GM18867 (cell line): ENCODE results near the gene NFIX.

Experiments used
- ATAC-seq: cut with Tn5 transposase; IDR thresholded peaks from one replicate; pipeline ENCODE4 v1.9.1; 2021; ENCODE audit warnings: mild to moderate bottlenecking, moderate library complexity; ENCODE audit not compliant: unreplicated experiment

Gene NFIX

DNA sequence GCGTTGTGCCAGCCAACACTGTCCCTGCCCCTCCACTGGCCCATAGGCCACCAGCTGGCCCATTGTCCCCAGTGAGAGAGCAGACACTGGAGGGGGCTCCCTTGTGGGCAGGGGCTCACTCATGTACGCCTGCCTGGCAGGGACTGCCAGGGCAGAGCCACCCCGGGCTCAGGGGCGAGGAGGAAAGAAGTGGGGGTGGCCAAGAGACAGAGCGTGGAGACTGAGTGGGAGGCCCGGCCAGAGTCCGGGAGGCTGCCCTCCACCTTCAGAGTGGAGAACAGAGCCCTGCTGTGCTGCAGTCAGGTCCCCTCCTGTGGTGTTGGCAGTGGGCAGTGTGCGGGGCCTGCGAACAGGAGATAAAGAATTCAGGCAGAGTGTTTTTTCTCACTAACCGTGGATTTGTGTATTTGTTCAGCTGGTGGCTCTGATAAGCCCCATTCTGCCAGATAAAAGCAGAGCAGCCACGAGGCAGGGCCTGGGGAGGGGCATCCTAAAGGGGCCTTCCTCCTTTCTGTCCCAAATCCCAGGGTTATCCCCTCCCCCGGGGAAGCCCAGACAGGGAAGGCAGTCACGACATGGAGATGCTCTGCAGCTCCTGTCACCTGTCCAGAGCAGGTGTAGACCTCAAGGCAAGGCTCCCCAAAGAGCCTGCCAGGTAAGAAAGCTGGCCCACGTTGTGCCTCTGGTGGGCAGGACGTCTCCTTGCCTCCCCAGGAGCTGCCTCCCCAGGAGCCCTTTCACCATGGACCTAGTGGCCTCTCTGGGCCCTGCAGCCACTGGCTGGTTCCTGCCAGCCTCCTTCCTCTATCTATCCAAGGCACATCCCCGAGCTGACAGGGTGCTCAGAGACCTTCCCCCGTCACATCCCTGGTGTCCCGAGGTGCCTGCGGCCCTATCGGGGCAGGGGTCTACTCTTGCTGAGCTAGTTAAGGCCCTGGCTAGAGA, 74.4 kb downstream of the NFIX start:
- no peak for ATAC-seq

DNA sequence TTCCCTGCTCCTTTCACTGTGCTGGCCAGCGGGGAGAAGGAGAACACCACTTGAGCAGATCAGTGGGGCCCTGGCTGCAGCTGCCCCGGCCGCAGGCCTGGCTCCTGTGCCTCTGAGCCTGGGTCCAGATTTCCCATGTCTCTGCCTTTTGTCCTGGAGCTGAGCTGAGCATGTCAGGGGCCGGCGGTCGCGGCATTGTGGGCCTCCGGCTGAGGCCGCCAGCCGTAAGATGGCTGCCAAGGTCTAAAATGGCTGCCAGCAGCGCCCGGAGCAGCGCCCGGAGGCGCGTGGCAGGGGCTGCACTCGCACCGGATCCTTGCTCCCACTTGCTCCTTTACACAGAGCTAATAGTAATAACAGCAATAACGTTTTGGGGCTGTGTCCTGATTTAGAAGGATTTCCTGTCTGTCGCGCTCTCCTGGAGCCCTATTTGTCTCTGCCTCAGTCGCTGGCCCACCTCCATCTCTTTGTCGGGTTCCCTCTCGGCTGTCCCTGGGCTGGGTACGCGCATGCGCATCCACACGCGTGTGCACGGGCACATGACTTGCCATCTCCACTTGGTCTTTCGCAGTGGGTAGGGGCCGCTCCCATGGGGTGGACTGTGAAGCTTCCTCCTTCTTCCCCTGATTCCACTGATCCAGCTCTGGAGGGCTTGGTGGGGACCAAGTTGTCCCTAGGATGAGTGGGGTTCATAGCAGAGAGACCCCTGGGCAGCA, 75.3 kb downstream of the NFIX start:
- no peak for ATAC-seq

DNA sequence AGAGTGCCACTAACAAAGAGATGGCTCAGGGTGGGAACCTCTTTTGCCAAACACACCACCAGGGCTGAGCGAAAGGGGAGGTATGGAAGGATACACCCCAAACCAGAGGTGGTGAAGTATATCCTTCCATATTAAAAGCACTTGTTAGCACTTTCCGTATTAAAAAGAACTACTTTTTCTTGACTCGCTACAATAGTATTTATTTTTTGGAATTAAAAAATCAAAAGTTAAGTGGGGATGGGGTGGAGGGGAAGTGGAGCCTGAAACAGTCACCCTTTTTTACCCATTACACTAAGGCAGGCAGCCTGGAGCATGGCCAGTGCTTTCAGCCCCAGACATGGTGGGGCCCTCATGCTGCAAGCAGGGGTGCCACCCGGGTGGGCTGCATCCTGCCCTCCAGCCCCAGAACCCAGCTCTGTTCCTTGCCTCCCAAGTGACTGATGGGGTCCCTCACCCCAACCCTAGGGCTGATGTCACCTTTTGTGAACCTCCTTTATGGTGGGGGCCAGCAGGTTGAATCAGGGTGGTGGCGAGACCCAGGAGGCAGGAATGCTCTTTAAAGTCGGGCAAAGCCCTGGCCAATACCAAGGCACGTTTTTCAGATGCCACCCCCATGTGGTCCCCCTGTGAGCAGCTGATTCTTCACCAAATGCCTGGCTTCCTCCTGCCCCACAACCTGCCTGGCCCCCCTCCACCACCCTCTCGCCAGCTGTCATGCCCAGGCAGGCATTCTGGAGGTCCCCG, 76.3 kb downstream of the NFIX start:
- no peak for ATAC-seq

DNA sequence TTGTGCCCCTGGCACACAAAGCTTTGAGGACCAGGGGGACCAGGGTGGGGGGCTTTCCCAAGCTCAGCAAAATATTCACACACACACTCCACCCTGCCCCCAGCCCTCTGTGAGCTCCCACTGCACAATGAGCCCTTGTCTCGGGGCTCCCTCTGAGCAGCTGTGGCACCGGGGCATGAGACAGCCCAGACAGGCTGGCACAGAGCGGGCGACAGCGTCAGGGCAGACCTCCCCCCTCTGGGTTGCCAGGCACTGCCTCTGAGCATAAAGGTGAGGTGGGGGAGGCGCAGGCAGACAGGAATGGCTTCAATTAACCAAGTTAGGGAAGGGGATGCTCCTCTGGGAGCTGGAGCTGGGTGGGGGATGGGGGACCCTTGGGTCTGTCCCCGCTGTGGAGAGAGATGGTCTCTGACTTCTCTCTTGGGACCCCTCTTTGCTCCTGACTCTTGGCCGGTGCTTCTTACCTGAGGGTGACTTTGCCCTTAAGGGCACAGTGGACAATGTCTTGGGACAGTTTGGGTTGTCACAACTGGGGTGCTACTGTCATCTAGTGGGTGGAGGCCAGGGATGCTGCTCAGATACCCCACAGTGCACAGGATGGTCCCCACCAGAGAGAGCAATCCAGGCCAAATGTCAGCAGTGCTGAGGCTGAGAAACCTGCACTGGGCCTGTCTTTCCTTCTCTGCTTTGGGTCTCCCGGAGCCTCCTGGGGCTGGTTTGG, 77.1 kb downstream of the NFIX start:
- no peak for ATAC-seq

DNA sequence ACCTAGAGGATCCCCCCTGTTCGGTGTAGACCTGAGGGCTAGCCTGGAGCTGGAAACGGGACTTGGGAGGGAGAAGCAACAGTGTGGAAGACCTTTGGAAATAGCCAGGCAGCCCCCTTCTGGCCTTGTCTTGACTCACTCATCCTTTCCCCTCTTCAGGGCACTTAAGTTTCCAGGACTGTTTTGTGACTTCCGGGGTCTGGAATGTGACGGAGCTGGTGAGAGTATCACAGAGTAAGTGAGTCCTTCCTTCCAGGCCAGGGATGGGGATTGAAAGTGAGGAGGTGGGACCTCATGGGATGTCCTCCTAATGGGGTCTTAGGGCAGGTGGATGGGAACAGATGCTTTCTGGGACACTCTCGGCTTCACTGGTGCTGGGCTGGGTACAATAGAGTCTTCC, 78.0 kb downstream of the NFIX start:
- ATAC-seq, result no peak

DNA sequence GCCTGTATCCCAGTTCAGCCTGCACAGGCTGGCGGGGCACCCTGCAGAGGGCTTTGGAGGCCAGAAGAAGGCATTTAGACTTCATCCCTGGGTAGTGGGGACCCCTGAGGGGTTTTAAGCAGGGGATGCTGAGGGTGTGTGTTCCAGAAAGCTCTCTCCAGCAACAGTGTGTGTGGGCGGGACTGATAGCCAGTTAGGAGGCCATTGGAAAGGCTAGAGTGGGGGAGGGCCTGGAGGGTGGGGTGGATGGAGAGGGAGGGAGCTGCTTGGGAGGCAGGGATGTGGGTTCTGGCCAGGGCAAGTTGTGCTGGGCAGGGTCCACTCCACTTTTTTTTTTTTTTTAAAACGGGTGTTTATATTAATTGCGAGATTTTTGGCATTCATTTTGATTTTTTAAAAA, 79.1 kb downstream of the NFIX start:
- no peak for ATAC-seq

DNA sequence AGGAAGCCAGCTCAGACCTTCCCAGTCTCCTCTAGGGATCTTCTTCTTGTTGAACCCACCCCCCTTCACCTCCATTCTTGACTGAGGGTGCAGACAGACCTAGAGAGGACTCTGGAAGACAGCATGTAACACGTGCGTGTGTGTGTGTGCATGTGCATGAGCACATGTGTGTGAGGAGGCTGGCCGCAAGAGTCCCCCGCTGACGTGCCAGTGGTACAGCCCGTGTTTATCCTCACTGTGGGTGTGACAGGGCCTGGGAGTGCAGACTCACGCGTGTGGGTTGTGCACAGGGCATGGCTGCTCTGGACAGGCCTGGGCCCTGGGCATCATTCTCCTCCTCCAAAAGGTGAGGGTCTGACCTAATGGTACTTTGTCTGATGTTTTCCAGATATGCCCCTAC, 81.0 kb downstream of the NFIX start:
- ATAC-seq, result no peak

DNA sequence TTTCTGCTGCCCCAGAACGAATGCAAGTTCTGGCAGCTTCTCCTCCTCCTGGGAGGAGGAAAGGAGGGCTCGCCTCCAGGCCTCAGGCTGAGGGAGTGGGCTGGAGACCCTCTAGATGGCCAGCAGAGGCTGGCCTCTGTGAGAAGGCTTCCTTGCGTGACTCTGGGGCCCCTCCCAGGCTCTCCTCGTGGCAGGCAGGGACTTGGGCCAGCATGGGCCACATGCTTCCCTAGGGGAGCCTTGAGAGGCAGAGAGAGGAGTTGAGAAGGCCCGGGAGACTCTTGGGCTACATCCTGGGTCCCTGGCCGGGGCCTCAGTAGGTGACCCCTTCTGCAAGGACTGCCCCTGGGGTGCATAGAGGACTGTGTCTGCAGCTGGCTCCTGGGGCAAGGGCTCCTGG, 81.5 kb downstream of the NFIX start:
- ATAC-seq, result no peak

DNA sequence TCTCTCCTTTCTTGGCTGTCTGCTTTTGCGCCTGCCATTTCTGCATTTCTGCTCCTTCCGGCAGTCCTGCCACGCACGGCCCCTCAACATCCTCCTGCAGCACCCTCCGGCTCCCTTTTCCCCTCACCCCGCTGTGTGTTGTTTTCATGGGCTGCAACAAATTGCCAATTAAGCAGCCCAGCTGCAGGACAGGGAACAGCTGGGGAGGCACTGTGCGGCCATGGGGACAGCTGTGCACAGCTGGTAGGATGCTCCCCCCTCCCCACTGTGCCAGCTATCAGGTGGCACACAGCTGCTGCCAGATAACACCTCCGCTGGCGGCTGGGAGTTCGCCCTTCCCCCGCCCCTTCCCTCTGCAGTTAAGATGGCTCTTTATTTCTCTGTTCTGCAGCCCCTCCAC, 82.0 kb downstream of the NFIX start:
- no peak for ATAC-seq

DNA sequence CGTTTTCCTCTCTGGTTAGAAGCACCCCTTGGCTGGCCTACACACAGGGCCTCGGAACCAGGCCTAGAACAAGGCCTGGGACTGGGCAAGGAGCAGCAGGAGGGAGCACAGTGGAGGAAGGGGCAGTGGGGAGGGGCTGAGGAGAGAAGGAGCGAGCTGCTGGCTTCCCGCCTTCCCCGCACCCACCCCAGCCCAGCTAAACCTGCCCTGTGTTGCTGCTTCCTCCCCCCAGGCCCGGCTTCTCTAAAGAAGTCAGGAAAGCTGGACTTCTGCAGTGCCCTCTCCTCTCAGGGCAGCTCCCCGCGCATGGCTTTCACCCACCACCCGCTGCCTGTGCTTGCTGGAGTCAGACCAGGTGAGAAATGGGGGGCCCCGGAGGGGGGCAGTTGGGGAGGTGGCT, 83.1 kb downstream of the NFIX start:
- ATAC-seq, result no peak

DNA sequence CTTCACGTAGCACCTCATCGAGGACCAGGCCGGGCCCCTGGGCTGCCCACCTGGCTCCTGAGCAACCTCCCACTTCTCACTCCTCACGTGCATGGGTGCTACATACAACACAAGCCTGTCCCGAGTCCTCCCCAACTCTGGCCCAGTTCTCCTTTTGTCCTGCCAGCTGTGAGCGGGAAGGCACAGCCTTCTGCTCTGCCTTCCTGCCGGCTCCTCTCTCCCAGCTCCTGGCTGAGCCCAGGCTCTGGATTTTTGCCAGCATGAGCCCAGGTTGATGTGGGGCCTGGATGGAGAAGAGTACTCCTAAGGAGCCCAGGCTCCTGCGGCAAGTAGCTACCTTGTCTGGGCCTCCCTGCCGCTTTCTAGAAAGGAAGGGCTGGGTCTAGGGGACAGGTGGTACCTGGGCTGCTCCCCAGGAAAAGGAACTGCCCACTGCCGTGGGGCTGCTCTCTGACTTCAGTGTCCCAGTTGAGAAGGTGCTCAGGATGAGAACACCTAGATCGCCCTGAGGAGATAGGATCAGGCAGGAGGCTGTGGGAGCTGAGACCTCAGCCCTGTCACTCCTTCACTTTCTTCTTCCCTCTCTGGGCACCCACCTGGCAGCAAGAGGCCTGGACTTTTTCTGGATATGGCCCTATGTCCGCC, 83.7 kb downstream of the NFIX start:
- no peak for ATAC-seq

DNA sequence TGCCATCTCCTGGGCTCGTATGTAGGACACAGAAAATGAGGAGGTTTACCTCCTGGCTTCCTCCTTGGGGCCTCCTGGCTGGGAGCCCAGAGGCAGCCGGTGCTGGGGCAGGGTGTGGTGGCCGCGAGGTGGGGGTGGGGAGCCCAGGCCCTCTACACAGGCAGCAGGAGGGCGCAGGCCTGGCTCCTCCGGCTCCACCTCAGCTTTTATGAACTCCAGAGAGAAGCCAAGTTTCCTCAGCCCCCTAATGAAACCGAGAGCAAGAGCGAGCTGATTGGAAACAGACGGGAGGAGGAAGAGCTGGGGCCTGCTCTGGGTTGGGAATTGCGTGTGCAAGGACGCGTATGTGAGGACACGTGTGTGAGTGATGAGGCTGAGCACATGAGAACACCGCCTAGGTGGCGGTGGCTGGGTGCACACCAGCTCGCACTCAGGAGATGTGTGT, 84.3 kb downstream of the NFIX start:
- ATAC-seq, result no peak

DNA sequence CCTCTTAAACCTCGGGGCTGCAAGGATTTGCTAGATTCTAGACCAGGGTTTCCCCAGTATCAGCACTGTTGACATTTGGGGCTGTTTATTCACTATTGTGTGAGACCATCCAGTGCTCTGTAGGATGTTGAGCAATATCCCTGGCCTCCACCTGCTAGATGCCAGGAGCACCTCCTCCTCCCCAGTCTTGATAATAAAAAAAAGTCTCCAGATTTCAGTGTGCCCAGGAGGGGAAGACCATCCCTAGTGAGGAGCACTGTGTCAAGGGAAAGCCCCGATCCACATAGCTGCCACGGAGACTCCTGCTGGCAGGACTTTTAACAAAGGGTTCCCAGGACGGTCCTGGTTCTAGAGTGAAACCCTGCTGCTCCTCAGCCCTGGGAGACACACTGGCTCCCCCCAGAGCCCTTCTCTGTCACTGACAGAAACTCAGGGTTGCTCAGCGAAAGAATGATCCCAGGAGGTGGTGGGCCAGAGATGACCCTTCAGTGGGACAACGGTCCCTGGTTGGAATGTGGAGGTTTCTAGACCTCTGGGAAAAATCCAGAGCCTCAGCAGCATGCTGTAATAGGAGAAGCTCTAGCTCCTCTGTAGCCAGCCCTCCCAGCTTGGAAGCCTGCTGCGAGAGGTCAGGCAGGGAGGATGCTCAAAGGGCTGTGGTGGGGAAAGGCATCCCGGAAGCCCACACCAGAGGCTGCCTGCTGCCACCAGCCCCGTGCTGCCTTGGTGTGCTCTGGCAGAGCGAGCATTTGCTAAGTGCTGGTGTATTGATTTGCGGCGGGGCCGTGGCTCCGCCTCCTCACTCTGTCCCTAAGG, 87.1 kb downstream of the NFIX start:
- no peak for ATAC-seq

DNA sequence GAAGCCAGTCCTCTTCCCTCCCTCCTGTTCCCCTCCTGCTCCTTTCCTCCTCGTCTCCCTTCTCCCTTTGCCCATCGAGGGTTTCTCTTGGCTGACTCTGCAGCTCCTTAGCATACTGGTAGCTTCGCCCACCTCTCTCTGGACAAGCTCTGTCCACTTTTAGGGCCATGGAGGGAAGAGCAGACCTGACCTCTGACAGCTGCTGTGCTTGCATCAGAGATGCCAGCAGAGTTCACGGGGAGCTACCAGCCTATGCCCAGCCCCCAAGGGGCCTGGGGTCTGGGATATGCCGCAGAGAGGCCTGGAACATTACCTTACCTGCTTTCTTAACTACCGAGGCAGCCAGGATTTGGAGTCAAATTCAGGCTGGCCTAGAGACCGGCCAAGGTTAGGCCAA, 87.7 kb downstream of the NFIX start:
- ATAC-seq, result no peak

DNA sequence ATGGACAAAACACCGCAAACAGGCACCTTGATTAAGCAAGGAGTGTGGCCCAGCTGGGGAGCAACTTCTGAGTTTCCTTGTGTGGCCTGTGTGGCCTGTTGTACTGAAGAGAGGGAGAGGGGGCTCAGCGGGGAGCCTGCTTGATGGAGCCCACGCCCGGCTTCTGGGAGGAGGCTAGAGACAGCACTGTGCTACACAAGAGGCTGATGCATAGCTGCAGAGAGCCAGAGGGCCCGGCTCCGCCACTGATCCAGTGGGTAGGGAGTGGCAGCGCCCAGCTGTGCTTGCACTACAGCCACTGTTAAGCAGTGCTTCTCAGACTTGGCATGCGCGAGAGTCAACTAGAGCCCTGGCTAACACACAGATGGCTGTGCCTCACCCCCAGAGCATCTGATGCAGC, 88.4 kb downstream of the NFIX start:
- ATAC-seq, result no peak

DNA sequence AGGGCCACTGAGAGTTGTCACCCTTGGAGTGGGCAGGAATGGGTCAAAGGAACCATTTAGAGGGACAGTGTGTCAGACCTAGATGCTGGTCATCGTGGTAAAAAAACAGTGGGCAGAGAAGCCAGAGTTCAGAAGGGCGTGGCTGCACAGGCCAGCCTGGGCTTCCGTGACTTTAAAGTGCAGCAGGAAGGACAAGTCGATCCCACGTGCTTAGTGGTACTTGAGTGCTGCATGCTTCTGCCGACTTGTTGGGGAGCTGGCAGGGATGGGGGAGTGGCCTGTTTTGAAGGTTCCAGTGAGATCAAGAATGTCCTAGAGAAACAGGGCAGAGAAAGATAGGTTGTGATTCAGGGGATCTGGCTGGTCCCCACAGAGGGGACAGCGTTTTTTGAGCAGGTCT, 90.4 kb downstream of the NFIX start:
- ATAC-seq, result no peak

DNA sequence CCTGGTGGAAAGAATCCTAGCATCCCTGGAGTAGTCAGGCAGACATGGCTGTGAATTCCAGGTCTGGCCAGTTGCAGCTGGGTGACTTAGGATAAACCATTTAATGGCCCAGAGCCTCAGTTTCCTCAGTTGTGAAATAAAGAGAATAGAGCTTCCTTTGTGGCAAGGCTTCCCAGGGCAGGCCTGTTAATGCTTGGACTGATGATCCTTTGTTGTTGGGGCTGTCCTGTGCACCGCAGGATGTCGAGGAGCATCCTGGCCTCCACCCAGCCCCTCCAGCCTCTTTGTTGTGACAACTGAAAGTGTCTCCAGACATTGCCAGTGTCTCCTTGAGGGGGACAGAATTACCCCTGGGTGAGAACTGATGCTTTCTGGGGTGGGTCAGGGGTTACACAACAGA, 91.1 kb downstream of the NFIX start:
- no peak for ATAC-seq

DNA sequence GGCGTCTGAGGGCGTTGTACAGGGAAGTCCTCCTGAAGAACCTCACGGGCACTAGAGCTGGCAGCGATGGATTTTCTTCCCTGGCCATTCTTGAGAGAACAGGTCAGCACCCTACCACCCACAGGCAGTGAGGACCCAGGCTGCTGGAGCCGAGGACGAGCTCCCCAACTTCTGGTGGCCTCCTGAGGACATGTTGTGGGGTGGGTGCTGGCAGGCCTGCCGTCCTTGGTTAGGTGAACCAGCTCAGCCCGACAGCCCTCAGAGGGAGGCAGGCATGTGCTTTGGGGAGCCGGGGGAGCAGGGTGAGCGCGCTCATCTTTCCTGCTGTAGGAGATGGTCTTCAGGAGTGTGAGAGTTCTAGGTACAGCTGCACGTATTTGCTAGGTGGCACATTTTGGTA, 92.0 kb downstream of the NFIX start:
- no peak for ATAC-seq

DNA sequence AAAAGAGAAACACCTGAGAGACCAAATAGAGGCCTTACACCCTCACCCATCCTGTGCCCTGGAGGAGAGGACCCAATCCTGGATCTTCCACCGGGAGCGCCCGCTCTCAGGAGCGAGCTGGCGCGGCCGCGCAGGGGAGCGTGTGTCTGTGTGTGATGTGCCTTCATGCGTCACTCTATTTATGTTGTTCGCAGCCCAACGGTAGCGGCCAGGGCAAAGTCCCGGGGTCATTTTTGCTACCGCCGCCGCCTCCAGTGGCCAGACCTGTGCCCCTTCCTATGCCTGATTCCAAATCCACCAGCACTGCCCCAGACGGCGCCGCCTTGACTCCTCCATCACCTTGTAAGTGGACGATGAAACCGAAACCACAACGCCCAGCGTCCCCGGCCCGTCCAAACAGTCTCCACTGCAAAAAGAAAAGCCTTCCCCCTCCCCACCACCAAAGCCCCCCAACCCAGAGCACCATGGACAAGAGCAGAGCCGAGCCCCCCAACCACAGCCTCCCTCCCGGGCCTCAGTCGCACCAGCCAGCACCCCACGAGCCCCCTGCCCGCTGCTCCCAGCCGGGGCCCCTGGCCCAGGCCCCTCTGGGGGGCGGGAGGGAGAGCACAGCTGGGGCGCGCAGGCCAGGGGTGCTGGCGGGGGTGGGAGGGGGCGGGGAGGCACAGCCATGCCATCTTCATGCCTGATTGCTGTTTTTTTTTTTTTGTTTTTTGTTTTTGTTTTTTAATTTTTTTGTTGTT, 92.7 kb downstream of the NFIX start:
- ATAC-seq, result no peak
